HG03097 (cell line): ENCODE measurements around the gene RUVBL1.

Source experiments
- ATAC-seq: cut with Tn5 transposase; IDR thresholded peaks from one replicate; pipeline ENCODE4 v1.9.1; 2021; ENCODE audit not compliant: unreplicated experiment, low FRiP score

The RUVBL1 gene

DNA sequence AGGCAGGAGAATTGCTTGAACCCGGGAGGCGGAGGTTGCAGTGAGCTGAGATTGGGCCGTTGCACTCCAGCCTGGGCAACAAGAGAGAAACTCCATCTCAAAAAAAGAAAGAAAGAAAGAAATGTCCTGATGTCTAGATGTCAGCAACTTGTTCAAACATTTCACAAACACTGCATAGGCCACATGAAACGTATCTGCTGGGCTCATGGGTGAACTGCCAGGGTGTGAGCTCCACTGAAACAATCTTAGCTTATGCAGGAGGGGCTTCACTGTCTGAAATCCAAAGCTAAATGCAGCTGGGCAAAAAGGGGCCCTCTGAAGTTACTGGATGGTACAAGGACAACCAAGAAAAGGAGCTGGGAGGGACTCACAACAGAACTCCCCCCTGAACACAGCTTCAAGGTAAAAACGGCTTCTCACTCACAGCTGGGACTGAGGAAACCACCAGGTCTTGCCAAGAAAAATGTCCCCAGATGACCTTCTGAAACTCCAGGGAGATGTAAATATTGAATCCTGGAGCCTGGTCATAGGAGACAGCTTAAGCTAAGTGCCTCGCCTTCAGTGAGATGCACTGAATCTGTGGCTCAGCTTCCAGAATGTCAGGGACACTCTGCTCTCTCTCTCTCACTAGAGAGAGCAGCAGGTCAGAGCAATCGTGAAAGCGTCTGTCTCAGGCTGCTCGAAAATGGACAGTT, 39.5 kb downstream of the RUVBL1 start:
- ATAC-seq, result no peak

DNA sequence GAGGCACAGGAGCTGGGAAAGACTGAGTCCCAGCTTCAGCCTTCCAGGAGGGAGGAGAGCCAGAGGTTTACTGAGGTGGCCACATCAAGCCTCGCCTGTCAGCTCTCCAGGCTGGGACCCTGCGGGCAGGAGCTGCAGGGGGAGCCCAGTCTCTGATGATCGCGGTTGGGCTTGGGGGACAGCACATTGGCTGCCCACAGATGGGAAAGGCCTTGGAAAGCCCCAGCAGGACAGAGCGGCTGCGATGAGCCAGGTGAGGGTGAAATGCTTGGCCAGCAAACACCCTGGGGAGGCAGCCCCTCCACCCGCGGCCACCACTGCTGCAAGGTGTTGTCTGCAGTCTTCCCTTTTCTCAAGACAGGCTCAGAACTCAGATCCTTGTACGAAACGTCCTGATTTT, 40.2 kb downstream of the RUVBL1 start:
- no peak for ATAC-seq

GRCh38 chr3:128082546-128082945, 41.1 kb downstream of the RUVBL1 start:
- no peak for ATAC-seq

DNA sequence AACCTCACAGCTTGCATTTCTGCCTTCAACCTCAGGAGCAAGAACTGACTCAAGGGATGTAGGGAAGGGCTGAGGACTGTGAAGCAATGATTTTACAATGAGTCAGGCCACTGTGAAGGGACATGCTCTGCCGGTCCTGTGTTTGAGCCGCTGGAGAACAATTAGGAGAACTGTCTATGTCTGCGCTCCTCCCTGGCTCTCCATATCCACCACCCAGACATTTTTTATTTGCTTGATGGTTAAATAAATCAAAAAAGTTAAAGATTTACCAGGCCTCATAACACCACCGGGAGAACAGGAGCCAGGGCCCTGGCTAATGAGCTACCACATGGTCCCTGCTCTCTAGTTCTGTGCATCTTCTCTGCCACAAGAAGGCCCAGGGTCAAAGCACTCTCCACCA, 41.8 kb downstream of the RUVBL1 start:
- no peak for ATAC-seq

DNA sequence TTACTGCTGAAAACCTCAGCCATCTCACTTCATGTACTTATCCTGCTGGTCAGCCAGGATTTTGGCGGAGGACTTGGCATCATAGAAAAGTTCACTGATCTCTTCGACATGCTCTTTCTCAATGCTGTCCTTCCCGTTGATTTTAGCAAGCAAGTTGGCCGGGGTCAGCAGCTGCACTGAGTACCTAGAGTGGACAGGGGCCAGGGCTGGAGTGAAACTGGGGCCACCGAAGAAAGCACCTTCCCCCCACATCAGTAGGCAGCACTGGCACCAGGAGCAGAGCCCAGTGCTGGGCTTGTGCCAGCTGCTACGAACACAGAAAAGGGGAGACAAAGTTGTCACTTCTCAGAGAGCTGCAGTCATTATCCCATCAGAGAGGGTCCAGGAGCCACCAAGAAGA, 42.4 kb downstream of the RUVBL1 start:
- ATAC-seq, result no peak

- no peak for ATAC-seq
Measured at GRCh38 chr3:128080323-128081080, 43.1 kb downstream of the RUVBL1 start.

DNA sequence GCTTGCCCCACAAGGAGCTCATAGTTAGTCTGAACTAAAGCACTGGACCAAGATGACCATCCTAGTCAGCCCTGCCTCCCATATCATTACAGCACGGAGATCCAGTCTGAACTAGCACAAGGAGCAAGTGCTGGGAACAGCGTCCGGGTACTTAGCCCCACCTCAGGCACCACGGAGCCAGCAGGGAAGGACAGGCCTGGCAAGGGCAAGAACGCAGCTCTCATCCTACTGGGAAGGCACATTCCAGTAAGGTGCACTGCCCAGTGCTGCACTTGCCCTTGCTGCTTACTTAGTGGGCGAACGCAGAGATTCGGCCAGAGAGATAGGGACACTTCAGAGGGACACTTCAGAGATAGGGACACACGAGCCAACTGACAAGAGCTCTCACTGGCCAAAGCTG, 43.8 kb downstream of the RUVBL1 start:
- no peak for ATAC-seq

DNA sequence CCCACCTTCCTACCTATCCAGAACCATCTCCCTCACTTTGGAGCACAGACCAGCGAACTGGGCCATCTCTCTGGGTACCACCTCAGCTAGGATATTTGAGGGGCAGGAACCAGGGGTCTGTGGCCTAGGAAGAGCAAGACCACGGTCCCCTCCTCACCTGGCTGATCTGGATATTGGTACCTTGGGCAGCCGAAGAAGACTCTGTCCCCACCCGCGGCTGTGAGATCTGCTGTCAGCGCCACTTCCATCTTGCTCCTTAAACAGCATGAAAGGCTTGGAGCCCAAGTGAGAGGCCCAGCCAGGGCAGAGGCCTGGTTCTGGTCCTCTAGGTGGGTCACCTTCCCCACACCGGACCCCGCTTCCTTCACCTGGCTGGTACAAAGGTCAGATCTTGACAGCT, 44.7 kb downstream of the RUVBL1 start:
- ATAC-seq, result no peak

DNA sequence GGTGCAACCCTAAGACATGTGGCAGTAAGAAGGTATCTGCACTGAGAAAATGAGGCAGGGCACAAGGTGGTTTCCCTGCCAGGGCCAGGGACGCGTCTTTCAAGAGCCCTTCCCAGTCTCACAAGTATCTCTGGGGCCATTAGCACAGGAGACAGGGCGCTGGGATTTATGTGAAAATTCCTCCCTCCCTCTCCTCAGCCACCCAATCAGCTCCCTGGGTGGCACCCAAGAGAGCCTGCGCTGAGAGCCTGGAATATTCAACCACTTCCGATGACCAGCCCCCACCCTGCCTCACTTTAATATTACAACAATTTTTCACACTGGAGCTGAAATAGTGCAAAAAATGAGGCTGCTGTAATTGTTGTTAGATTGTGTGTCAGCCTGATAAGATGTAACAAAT, 45.3 kb downstream of the RUVBL1 start:
- no peak for ATAC-seq

DNA sequence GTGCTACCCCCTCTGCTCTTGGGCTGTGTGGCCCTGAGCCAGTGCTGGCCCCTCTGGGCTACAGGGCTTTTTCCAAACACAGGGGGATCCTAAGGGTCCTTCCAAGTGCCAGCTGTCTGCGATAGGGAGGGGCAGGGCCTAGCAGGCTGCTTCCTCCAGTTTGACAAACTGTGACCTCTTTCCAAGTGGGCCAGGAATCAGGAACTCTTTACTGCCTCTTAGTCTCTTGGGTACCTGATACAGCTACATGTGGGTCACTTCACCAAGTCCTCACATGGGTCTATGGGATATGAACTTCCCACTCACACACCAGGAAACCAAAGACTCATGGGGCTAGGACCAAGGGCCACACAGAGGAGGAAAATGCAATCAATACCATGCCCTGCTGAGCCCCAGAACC, 45.9 kb downstream of the RUVBL1 start:
- no peak for ATAC-seq

DNA sequence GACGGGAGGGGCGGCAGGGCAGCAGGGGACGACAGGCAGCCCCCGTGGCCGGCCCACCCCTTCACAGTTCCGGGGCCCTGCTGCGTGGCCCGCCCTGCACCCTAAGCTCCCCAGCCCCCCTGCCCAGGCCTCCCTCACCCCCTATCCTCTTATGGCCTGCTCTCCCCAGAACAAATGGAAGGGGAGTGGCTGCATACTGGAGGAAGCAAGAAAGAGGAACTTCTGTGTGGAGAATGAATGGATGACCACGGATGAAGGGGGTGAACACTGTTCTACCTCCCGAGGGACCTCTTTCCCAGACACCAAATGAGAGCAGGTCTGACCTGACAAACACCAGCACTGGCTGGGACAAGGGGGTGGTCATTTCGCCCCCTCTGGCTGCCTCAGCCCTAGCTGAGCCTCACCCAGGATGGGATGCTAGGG, 46.4 kb downstream of the RUVBL1 start:
- no peak for ATAC-seq

DNA sequence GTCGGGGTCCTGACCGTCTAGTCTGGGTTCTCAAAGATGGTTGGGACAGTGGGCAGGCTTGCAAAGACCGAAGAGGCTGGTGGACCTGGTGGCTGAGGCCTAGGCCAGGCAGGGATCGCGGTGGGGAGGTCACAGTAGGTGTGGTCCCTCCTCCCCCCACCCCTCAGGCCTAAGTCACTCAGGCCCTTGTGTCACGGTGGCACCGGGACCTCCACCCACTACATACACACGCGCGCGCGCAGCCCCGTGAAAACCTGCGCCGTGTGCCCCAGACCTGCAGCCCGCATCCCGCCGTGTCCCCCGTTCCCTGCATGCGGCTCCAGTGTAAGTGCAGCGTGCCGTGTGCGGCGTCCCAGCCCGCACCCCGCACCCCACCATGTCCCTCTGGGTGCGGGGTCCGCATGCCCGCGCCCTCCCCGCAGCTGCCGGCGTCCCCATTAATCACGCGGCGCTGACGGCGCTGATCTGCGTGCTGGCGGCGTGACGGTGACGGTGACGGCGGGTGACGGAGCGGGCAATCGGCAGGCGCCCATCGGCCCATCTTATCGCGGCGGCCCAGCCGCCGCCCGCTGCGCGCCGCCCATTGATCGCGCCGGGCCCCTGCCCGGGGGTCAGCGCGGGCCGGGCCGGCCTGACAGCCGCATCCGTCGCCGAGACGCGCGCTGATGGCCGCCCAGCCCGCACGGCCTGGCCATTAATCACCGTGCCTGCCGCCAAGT, 47.0 kb downstream of the RUVBL1 start:
- no peak for ATAC-seq

DNA sequence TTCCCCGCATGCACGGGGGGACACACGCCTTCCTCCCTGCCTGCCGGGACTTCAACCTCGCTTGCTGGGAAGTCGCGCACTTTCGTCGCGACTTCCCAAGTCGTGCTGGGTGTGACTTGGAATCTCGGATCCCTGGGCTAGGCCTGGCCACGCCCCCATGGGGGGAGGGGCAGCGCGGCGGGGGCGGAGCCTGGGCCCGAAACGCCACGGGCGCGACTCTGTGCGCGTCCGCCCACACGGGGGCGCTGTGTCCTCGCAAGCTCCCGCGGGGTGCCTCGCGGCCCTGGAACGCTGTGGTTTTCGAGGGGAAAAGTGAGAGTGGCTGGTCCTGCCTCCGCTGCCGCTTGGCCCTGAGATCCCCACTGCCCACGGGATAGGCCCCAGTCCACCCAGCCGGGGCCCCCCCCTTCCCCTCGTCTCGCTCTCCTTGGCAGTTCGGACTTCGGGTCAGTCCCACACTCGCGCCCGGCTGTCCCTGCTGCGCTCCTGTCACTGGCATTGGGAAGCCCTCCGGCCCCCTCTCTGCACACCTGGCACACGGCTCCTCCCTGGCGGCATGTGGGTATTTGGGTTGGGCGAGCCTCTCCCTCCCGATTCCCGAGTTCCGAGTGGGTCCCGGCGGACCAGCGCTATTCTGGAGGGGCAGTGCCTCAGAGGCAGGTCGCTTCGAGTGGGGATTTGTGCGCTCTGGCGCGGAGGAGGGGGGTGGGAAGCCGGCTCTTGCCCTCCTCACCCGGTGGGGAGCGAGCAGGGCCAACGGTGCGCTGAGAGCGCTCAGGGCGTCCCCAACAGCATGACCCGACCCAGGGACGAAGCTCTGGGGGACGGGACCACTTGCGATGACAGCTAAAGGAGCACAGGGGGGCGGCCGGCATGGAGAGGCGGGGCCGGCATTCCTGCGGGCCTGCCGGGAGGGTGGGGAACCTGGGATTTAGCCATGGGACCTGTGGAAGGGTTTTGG, 47.8 kb downstream of the RUVBL1 start:
- peak; percentile 43 for ATAC-seq

DNA sequence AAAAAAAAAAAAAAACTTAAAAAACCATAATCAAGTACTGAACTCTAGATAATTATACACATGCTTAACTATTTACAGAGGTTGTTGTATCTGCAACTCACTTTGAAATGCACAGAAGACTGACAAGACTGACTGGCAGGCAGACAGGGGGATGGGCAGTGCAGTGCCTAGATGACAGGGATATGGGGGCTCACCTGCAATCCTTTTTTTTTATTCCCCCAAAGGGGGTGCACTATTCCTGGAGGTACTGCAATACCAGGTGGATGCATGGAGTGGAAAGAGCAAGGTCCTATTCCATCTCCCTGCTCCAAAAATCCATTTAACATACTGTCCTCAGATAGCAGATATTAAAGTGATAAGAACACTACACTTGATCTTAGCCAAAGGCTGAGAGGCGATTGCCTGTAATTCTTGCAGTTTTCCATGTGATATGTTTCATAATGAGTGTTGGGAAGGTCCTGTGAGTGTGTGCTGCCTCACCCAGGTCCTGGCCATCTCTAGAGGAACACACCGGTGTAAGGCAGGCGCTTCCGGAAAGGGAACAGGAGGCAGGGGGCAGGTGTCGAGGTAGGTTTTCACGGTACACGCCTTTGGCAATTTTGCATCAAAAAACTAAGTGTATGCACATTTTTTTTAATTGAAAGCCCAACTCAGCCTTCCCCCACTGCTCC, 48.6 kb downstream of the RUVBL1 start:
- no peak for ATAC-seq

GRCh38 chr3:128073807-128074206, 49.8 kb downstream of the RUVBL1 start:
- no peak for ATAC-seq

- no peak for ATAC-seq
Measured at GRCh38 chr3:128073185-128073725, 50.4 kb downstream of the RUVBL1 start.

GRCh38 chr3:128072454-128073184, 51.0 kb downstream of the RUVBL1 start:
- no peak for ATAC-seq

DNA sequence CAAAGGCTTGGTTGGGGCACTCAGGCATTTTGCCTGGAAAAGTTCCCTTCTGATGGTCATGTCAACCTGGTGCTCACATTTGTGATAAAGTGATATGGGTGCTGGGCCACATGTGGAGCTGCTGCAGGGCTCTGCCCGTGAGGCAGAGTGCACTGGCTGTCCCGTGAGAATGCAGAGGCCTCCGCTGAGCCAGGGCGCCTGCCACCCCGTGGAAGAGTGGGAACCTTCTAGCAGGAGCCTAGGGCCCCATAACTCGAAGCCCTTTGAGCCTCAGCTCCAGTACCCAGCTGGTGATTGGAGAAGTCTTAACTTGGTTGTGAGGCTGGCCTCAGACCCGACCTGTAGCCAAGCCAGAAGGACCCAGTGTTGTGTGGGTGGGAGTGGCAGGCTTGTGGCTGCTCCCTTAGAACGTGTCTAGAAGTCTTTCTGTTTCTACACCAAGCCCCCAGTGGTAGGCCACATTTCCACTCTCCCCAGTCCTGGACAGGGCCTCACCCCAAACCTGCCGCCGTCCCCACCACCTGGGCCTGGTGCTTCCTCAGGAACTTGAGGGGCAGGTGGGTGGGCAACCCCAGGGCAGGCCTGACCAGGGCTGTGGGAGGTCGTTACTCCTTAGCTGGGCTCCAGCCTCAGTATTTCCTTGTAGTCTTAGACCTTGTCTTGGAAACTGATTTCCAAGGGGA, 51.7 kb downstream of the RUVBL1 start:
- ATAC-seq, result no peak
